Small intestine (tissue), 7 donors: ENCODE measurements around the gene SBK3. TPM values are rescaled to one million over a fixed set of nuclear protein-coding genes. Genes with fewer than 3 reads are reported as not detected.

Experiments used
- DNase-seq, 2 donors: peaks; one replicate each; pipeline versions ENCODE4 v3.0.0 to v3.0.0-alpha.2; 2013
- FAIRE-seq: peaks from 2 replicates; lab custom pipeline; 2012; peaks lifted over from hg19 to GRCh38; lab: Jason Lieb, UNC
- H3K27ac ChIP-seq, 3 donors: one replicate each; pipeline ENCODE4 v1.5.1; 2013; ENCODE audit warnings: low read length in 2 of 3, mild to moderate bottlenecking in 2 of 3, control low read depth in 1 of 3, inconsistent platforms in 1 of 3, low read depth in 1 of 3, moderate library complexity in 1 of 3
- H3K27me3 ChIP-seq, 3 donors: one replicate each; pipeline ENCODE4 v1.6.1; 2013; ENCODE audit warnings: low read length in 3 of 3, inconsistent platforms in 1 of 3; ENCODE audit not compliant: control insufficient read depth in 3 of 3, insufficient read depth in 3 of 3
- H3K36me3 ChIP-seq, 3 donors: one replicate each; pipeline ENCODE4 v1.6.1; 2013; ENCODE audit warnings: low read length in 3 of 3, inconsistent platforms in 1 of 3, low read depth in 1 of 3, mild to moderate bottlenecking in 1 of 3, moderate library complexity in 1 of 3; ENCODE audit not compliant: control insufficient read depth in 3 of 3, insufficient read depth in 2 of 3
- H3K4me1 ChIP-seq, 3 donors: one replicate each; pipeline ENCODE4 v1.6.1; 2013; ENCODE audit warnings: low read length in 2 of 3, inconsistent platforms in 1 of 3, low read depth in 1 of 3, mild to moderate bottlenecking in 1 of 3, moderate library complexity in 1 of 3; ENCODE audit not compliant: control insufficient read depth in 3 of 3, insufficient read depth in 2 of 3
- H3K4me3 ChIP-seq, 3 donors: one replicate each; pipeline ENCODE4 v1.5.1; 2013; ENCODE audit warnings: low read length in 3 of 3, control low read depth in 1 of 3, inconsistent platforms in 1 of 3, low read depth in 1 of 3, mild to moderate bottlenecking in 1 of 3, moderate library complexity in 1 of 3
- H3K9me3 ChIP-seq, 2 donors: one replicate each; pipeline ENCODE4 v1.6.1; 2013; ENCODE audit warnings: low read depth in 1 of 2, low read length in 1 of 2; ENCODE audit not compliant: control insufficient read depth in 2 of 2, insufficient read depth in 1 of 2
- whole genome bisulfite sequencing, 3 donors: extraction: QIAGEN DNeasy Blood & Tissue Kit; methylation state at CpG; one replicate each; pipeline ENCODE4 v1.1.7; 2013; 5-methylcytosine and 5-hydroxymethylcytosine counted together
- polyA plus RNA-seq, 4 donors: library from polyadenylated mRNA; stranded (reverse) in 3 of 4; unstranded in 1 of 4; fragments of 200-250 nt in 3 of 4; fragments of 120-200 nt in 1 of 4; gene quantifications; one replicate each; pipeline versions ENCODE4 v1.2.1 to v1.2.3, GENCODE V29; 2013
- donor health status: healthy with polysubstance abuse.
- donor health status: control.
- donor health status: control.
- donor health status: Bipolar disorder and iron deficiency.
- donor health status: healthy.

SBK3 gene
- polyA plus RNA-seq, 4 donors, result 0.18 to 0.39 TPM; not detected in 2

DNA sequence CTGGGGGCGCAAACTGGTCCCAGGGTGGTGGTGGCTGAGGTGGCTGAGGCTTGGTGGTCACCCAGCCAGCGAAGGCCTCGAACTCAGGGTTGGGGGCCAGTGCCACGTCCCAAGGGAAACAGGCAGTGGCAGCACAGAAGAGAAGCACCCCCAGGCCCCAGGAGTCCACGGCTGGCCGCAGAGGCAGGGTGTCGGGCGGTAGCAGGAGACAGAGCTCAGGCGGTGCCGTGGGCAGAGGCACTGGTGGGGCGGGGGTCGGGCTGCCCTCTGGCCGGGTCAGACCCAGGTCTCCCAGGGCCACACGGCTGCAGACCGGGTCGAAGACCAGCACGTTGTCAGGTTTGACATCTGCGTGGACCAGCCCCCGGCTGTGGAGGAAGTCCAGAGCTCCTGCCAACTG lies 4.3 kb downstream of the SBK3 start:
- DNase-seq (no peak), FAIRE-seq (no peak)
- Histone ChIP-seq H3K4me3 (no peak overlapping the region), H3K27ac (no peak overlapping the region), H3K36me3 (no peaks in the 10 kb centered on the region), H3K9me3 (no peaks in the 10 kb centered on the region), H3K27me3 (peaks cover 0 to 4% (median 0%) of the 10 kb centered on the region in 3 donors), H3K4me1 (no peaks in the 10 kb centered on the region)
- 76 to 78% (median 77%) methylated on average over 14 to 19 of the region's 19 CpGs for WGBS, 3 donors

DNA sequence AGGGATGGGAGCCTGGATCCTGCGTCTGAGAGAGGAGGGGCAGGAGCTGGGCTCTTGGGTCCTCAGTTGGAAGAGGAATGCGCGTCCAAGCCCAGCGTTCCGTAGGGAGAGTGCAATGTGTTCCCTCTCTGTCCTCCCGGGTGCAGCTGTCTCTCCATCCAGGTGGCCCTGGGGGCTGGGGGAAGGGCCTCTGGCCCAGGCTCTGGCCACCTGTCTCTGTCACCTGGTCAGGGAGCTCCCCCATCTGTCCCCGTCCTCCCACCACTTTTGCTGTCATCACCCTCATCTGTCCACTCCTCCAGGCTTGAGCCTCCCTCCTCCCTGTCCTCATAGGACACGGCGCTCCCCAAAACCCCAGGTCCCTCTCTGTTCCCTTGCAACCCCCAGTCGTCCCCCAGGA lies 4.7 kb downstream of the SBK3 start:
- H3K9me3 ChIP-seq, result no peaks in the 10 kb centered on the region
- H3K4me1 ChIP-seq, result no peaks in the 10 kb centered on the region
- peaks cover 0 to 4% (median 0%) of the 10 kb centered on the region in 3 donors for H3K27me3 ChIP-seq
- no peak overlapping the region for H3K4me3 ChIP-seq
- WGBS, 3 donors, result 41 to 59% (median 50%) methylated on average over 9 to 10 of the region's 10 CpGs
- FAIRE-seq (no peak), DNase-seq (no peak)
- no peak overlapping the region for H3K27ac ChIP-seq
- no peaks in the 10 kb centered on the region for H3K36me3 ChIP-seq

DNA sequence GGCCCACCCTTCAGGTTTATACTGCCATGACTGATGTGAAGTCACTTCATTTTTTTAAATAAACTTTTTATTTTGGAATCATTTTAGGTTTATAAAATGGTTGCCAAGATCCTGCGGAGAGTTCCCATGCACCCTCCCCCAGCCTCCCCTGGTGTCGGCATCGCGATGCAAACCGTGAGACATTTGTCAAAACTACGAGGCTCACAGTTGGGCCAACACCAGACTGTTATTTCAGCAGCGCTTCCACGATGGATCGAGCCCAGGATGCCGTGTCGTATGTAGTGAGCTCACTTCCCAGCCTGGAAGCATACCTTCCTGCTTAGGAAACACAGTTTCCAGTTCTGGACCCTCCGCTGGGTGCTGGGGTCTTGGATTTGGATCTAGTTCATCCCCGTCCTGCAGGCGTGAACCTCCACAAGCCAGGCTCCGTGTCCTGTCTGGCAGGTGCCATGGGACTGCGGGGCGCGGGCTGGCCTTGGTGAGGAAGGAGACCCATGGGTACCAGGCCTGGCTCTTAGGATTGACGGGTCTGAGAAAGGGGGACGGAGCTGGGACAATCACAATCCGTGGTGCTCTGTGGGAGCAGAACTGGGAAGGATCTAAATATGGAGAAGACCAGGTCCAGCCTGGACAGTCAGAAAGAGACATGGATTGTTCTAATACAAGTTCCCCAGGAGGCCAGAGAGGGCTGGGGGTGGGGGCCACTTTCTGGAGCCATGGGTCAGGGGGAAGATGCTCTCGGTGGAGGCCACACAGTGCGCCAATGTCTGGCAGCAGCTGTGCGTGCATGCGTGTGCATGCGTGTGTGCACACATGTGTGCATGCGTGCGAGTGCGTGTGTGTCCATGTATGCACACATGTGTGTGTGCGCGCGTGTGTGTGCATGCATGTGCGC lies 6.0 kb downstream of the SBK3 start:
- H3K36me3 ChIP-seq, result no peaks in the 10 kb centered on the region
- FAIRE-seq, result no peak
- H3K4me1 ChIP-seq, result no peaks in the 10 kb centered on the region
- no peaks in the 10 kb centered on the region for H3K9me3 ChIP-seq
- 80 to 87% (median 85%) methylated on average over 33 of the region's 33 CpGs for WGBS, 3 donors
- DNase-seq, result no peak
- no peak overlapping the region for H3K27ac ChIP-seq
- peaks cover 0 to 2% (median 0%) of the 10 kb centered on the region in 3 donors for H3K27me3 ChIP-seq
- H3K4me3 ChIP-seq, result no peak overlapping the region

DNA sequence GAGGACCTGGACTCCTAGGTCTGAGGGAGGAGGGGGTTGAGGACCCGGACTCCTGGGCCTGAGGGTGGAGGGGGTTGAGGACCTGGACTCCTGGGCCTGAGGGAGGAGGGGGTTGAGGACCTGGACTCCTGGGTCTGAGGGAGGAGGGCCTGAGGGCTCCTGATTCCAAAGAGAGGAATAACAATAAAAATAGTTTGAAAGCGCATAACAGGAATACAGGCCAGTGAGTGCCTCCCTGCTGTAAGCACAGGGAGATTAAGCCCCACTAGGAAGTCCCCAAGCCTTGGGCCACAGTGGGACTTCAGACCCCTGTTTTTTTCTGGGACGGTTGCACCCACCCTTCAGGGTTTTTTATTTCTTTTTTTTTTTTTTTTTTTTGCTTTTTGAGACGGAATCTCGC lies 7.2 kb downstream of the SBK3 start:
- DNase-seq (no peak), FAIRE-seq (no peak)
- H3K9me3 ChIP-seq, result no peaks in the 10 kb centered on the region
- no peak overlapping the region for H3K27ac ChIP-seq
- no peak overlapping the region for H3K4me3 ChIP-seq
- no peaks in the 10 kb centered on the region for H3K27me3 ChIP-seq
- no peaks in the 10 kb centered on the region for H3K36me3 ChIP-seq
- H3K4me1 ChIP-seq, result no peaks in the 10 kb centered on the region
- 82 to 94% (median 84%) methylated on average over 3 to 5 of the region's 5 CpGs for WGBS, 3 donors

DNA sequence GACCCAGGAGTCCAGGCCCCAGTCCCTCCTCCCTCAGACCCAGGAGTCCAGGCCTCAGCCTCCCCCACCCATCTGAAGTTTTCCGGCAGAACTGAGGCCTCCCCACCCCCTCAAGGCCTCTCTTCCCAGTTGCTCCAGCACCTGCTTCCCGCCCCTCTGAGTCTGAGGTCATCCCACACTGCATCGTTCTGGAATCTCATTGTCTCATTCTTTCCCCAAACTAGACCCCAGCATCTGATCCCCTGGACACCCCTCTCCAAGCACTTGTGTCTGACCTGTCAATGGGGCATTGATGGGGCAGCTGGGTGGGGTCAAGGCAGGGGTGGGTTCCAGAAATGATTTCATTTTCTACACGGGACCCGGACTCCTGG lies 7.6 kb downstream of the SBK3 start:
- Histone ChIP-seq H3K9me3 (no peaks in the 10 kb centered on the region), H3K4me1 (no peaks in the 10 kb centered on the region), H3K4me3 (no peak overlapping the region), H3K27ac (no peak overlapping the region), H3K27me3 (no peaks in the 10 kb centered on the region), H3K36me3 (no peaks in the 10 kb centered on the region)
- DNase-seq (no peak), FAIRE-seq (no peak)
- WGBS, 3 donors, result 54 to 63% (median 55%) methylated on average over 5 of the region's 5 CpGs

DNA sequence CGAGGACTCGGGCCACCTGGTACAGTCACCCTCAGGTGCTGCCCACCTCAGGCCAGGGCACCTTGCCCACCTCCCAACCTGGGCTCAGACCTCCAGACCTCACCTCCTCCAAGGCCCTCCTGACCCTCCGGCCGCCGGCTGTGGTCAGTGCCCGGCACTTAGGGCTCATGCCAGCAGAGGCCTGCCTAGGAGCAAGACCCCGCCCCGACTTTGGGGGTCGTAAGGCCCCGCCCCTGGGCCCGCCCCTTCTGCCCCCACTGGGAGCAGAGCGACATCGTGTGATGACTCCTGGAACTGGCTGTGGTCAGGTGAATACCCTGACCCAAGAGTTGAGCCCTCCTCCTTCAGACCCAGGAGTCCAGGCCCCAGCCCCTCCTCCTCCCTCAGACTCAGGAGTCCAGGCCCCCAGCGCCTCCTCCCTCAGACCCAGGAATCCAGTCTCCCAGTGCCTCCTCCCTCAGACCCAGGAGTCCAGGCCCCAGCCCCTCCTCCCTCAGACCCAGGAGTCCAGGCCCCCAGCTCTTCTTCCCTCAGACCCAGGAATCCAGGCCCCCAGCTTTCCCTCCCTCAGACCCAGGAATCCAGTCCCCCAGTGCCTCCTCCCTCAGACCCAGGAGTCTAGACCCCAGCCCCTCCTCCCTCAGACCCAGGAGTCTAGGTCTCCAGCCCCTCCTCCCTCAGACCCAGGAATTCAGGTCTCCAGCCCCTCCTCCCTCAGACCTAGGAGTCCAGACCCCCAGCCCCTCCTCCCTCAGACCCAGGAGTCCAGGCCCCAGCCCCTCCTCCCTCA lies 8.2 kb downstream of the SBK3 start, which contains the start of gene SBK2:
Gene SBK2 (minus strand): TSS at position 183 of the 790 bp plus-strand sequence. CDS start 839 bp downstream, outside the sequence.
- no peaks in the 10 kb centered on the region for H3K27me3 ChIP-seq
- no peaks in the 10 kb centered on the region for H3K9me3 ChIP-seq
- WGBS, 3 donors, result 40 to 77% (median 56%) methylated on average over 7 to 14 of the region's 14 CpGs
- no peak within 1 kb of the TSS for H3K4me3 ChIP-seq
- FAIRE-seq (no peak), DNase-seq (no peak)
- no peaks in the 10 kb centered on the region for H3K36me3 ChIP-seq
- no peak within 1 kb of the TSS for H3K27ac ChIP-seq
- no peaks in the 10 kb centered on the region for H3K4me1 ChIP-seq

DNA sequence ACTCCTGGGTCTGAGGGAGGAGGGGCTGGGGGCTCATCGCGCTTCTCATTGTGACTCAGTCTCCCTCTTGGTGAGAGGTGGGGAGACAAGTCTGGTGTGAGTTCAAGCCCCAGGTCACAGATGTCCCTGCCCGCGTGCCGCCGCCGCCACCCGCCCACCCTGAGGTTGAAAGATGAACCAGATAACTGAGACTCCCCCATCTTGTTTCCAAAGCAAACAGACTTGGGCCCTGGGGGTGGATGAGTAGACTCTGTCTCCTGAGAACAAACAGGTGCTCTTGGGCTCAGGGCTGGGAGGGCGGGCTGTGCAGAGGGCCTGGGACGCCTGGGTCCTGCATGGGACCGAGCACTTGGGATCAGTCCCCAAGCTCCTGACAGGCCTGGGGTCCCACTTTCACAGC lies 9.0 kb downstream of the SBK3 start:
- DNase-seq, result no peak
- 93 to 94% (median 94%) methylated on average over 10 to 11 of the region's 11 CpGs for WGBS, 3 donors
- Histone ChIP-seq H3K36me3 (no peaks in the 10 kb centered on the region), H3K9me3 (no peaks in the 10 kb centered on the region), H3K4me1 (no peaks in the 10 kb centered on the region), H3K27ac (no peak overlapping the region), H3K4me3 (no peak overlapping the region), H3K27me3 (no peaks in the 10 kb centered on the region)
- no peak for FAIRE-seq

DNA sequence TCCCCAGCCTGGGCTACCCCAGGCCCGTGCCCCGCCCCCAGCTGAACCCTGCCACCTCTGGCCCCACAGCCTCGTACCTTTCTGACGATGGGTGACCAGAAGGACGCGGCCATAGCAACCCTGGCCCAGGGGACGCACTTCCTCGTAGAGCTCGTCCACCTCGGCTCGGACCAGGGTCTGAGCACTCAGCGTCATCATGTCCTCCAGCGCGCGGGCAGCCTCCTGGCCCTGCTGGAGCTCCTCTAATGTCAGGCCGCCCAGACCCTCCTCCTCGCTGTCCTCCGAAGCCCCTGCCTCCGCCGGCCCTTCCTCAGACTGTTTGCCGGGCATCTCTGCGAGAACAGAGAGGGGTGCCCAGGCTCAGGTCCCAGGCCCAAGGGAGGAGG lies 9.4 kb downstream of the SBK3 start:
- no peak overlapping the region for H3K4me3 ChIP-seq
- H3K4me1 ChIP-seq, result no peaks in the 10 kb centered on the region
- H3K27ac ChIP-seq, result no peak overlapping the region
- no peak for DNase-seq
- no peaks in the 10 kb centered on the region for H3K36me3 ChIP-seq
- FAIRE-seq, result no peak
- WGBS, 3 donors, result 89 to 91% (median 91%) methylated on average over 22 of the region's 22 CpGs
- no peaks in the 10 kb centered on the region for H3K9me3 ChIP-seq
- H3K27me3 ChIP-seq, result no peaks in the 10 kb centered on the region
